ENCODE results near the gene DQX1. TPM values are rescaled to one million over a fixed set of nuclear protein-coding genes. Genes with fewer than 3 reads are reported as not detected.

DQX1 gene
- polyA plus RNA-seq, 1 donor from 2014 or later = 0.59 TPM

GRCh38 chr2:74482801-74483674 lies 43.0 kb downstream of the DQX1 start, which contains the start of the genes CCDC142 and TTC31:
TSS of gene CCDC142 (minus strand) at chr2:74482998. CDS start at chr2:74482837, 161 bp downstream.
TSS of gene TTC31 (plus strand) at chr2:74483081. CDS start at chr2:74483096, 15 bp downstream.
- peak within 1 kb of the TSS; percentile 94 for H3K9ac ChIP-seq (ENCODE audit: low read length)
- peaks cover 3% of the 10 kb centered on the region for H3K36me3 ChIP-seq (ENCODE audit: insufficient read depth, low read length)
- peak; percentile 52 for TF ChIP-seq TAF1 (IDR thresholded peaks at IDR 0.05; ENCODE audit: low read depth)
- peak; percentile 92 for TF ChIP-seq POLR2AphosphoS5 (IDR thresholded peaks at IDR 0.05)
- peak; percentile 68 for TF ChIP-seq REST (IDR thresholded peaks at IDR 0.05; ENCODE audit: borderline replicate concordance)
- TF ChIP-seq, protein P1, sequence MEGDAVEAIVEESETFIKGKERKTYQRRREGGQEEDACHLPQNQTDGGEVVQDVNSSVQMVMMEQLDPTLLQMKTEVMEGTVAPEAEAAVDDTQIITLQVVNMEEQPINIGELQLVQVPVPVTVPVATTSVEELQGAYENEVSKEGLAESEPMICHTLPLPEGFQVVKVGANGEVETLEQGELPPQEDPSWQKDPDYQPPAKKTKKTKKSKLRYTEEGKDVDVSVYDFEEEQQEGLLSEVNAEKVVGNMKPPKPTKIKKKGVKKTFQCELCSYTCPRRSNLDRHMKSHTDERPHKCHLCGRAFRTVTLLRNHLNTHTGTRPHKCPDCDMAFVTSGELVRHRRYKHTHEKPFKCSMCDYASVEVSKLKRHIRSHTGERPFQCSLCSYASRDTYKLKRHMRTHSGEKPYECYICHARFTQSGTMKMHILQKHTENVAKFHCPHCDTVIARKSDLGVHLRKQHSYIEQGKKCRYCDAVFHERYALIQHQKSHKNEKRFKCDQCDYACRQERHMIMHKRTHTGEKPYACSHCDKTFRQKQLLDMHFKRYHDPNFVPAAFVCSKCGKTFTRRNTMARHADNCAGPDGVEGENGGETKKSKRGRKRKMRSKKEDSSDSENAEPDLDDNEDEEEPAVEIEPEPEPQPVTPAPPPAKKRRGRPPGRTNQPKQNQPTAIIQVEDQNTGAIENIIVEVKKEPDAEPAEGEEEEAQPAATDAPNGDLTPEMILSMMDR (IDR thresholded peaks at IDR 0.05; ENCODE audit: poor library complexity, severe bottlenecking) = peak; percentile 99
- TF ChIP-seq MXI1 (conservative IDR thresholded peaks at IDR 0.05; ENCODE audit: poor library complexity, severe bottlenecking) = peak; percentile 87
- TF ChIP-seq EZH2 (IDR thresholded peaks at IDR 0.05; ENCODE audit: borderline replicate concordance, insufficient read depth, low read length, poor library complexity, severe bottlenecking) = no peak
- peak; percentile 58 for TF ChIP-seq EP300 (conservative IDR thresholded peaks at IDR 0.05; ENCODE audit: poor library complexity, severe bottlenecking)
- TF ChIP-seq RAD21 (conservative IDR thresholded peaks at IDR 0.05) = peak; percentile 88
- peak; percentile 98 for TF ChIP-seq SMC3 (conservative IDR thresholded peaks at IDR 0.05; ENCODE audit: poor library complexity)
- peaks cover 26% of the 10 kb centered on the region for H3K79me2 ChIP-seq (replicated peaks; ENCODE audit: insufficient read depth, low read length)
- H3F3A ChIP-seq (ENCODE audit: insufficient read depth, low read length, poor library complexity, severe bottlenecking) = no peaks in the 10 kb centered on the region
- peak within 1 kb of the TSS; percentile 97 for H3K4me2 ChIP-seq (ENCODE audit: low read length)
- H3K27me3 ChIP-seq (ENCODE audit: insufficient read depth, low read depth, low read length) = no peaks in the 10 kb centered on the region
- H3K4me3 ChIP-seq (ENCODE audit: low read length) = peak within 1 kb of the TSS; percentile 100
- H3K27ac ChIP-seq (ENCODE audit: low read length) = peak within 1 kb of the TSS; percentile 87
- H4K20me1 ChIP-seq (ENCODE audit: insufficient read depth) = no peaks in the 10 kb centered on the region
- H2AFZ ChIP-seq (ENCODE audit: low read depth, low read length) = peak within 1 kb of the TSS; percentile 85
- H3K9me3 ChIP-seq (ENCODE audit: low read length) = no peaks in the 10 kb centered on the region
- no peaks in the 10 kb centered on the region for H3K9me2 ChIP-seq (ENCODE audit: insufficient read depth, low read length)

GRCh38 chr2:74481961-74482800 lies 43.9 kb downstream of the DQX1 start:
- Histone ChIP-seq H3K79me2 (replicated peaks; ENCODE audit: insufficient read depth, low read length) (peaks cover 26% of the 10 kb centered on the region), H3K27ac (ENCODE audit: low read length) (peak overlapping the region; percentile 87), H4K20me1 (ENCODE audit: insufficient read depth) (no peaks in the 10 kb centered on the region), H3F3A (ENCODE audit: insufficient read depth, low read length, poor library complexity, severe bottlenecking) (no peaks in the 10 kb centered on the region), H2AFZ (ENCODE audit: low read depth, low read length) (peak overlapping the region; percentile 69), H3K27me3 (ENCODE audit: insufficient read depth, low read depth, low read length) (no peaks in the 10 kb centered on the region), H3K36me3 (ENCODE audit: insufficient read depth, low read length) (peaks cover 3% of the 10 kb centered on the region), H3K4me3 (ENCODE audit: low read length) (peak overlapping the region; percentile 100), H3K4me2 (ENCODE audit: low read length) (peak overlapping the region; percentile 84), H3K9me2 (ENCODE audit: insufficient read depth, low read length) (no peaks in the 10 kb centered on the region), H3K9ac (ENCODE audit: low read length) (peak overlapping the region; percentile 94), H3K9me3 (ENCODE audit: low read length) (no peaks in the 10 kb centered on the region)
- no peak for TF ChIP-seq EZH2 (IDR thresholded peaks at IDR 0.05; ENCODE audit: borderline replicate concordance, insufficient read depth, low read length, poor library complexity, severe bottlenecking)
- no peak for TF ChIP-seq SMC3 (conservative IDR thresholded peaks at IDR 0.05; ENCODE audit: poor library complexity)
- TF ChIP-seq MXI1 (conservative IDR thresholded peaks at IDR 0.05; ENCODE audit: poor library complexity, severe bottlenecking) = no peak
- no peak for TF ChIP-seq EP300 (conservative IDR thresholded peaks at IDR 0.05; ENCODE audit: poor library complexity, severe bottlenecking)
- no peak for TF ChIP-seq TAF1 (IDR thresholded peaks at IDR 0.05; ENCODE audit: low read depth)
- TF ChIP-seq, protein P1 (IDR thresholded peaks at IDR 0.05; ENCODE audit: poor library complexity, severe bottlenecking) = no peak
- TF ChIP-seq POLR2AphosphoS5 (IDR thresholded peaks at IDR 0.05) = no peak
- no peak for TF ChIP-seq RAD21 (conservative IDR thresholded peaks at IDR 0.05)
- no peak for TF ChIP-seq REST (IDR thresholded peaks at IDR 0.05; ENCODE audit: borderline replicate concordance)
